Measurements from ENCODE around the gene NAALADL2. TPM values are rescaled to one million over a fixed set of nuclear protein-coding genes. Genes with fewer than 3 reads are reported as not detected.

NAALADL2 gene
- total and polyA plus RNA-seq, 2 donors (not counting 3 experiments of a cell fraction or from before 2014, with no cell fraction given): 1.1 to 4.0 TPM

- Histone ChIP-seq H3K9me1 (replicated peaks; ENCODE audit: control insufficient read depth, extremely low read depth, insufficient read depth, low read length) (no peaks in the 10 kb centered on the region), H3K9me3 (replicated peaks; ENCODE audit: control insufficient read depth, insufficient read depth, low read length) (no peaks in the 10 kb centered on the region), H3K27ac (ENCODE audit: insufficient read depth, low read depth, low read length) (no peak overlapping the region), H3K36me3 (ENCODE audit: control insufficient read depth in 2 of 2, extremely low read depth in 1 of 2, insufficient read depth in 2 of 2, low read length in 2 of 2) (no peaks in the 10 kb centered on the region), H3K9ac (replicated peaks; ENCODE audit: extremely low read depth, insufficient read depth, low read length) (no peak overlapping the region), H3K4me1 (ENCODE audit: control insufficient read depth, extremely low read depth, insufficient read depth, low read length) (no peaks in the 10 kb centered on the region), H3K27me3 (ENCODE audit: control insufficient read depth in 2 of 2, insufficient read depth in 2 of 2, low read length in 2 of 2) (no peaks in the 10 kb centered on the region), H3K79me2 (ENCODE audit: control insufficient read depth, insufficient read depth, low read length) (no peaks in the 10 kb centered on the region), H3K4me3 (replicated peaks in 1 of 3; ENCODE audit: insufficient read depth in 1 of 3, low read depth in 1 of 3, low read length in 3 of 3) (no peak overlapping the region), H3K4me2 (ENCODE audit: insufficient read depth, low read length) (no peak overlapping the region), H2AFZ (ENCODE audit: low read depth, low read length) (no peak overlapping the region), H4K20me1 (replicated peaks; ENCODE audit: control insufficient read depth, extremely low read depth, insufficient read depth, low read length) (no peaks in the 10 kb centered on the region)
- DNase-seq (ENCODE audit: low read depth, low spot score): no peak
- no TSS peak for BruUV-seq (replicated peaks)
- FAIRE-seq: no peak
- TF ChIP-seq POLR2AphosphoS5 (IDR thresholded peaks at IDR 0.05; ENCODE audit: insufficient read depth, low read depth, low read length): no peak
- dilution Hi-C loops (cut with MboI; ENCODE audit: extremely low pct_ligation_motif_present, low sequenced_read_pairs) (no loop called here), intact Hi-C loops (cut with micrococcal nuclease) (no loop called here)
- ChIA-PET POLR2A (no interaction called here), CTCF (no interaction called here)
These were observed 146.1 kb downstream of the NAALADL2 start for GRCh38 chr3:175005193-175005592.

DNA sequence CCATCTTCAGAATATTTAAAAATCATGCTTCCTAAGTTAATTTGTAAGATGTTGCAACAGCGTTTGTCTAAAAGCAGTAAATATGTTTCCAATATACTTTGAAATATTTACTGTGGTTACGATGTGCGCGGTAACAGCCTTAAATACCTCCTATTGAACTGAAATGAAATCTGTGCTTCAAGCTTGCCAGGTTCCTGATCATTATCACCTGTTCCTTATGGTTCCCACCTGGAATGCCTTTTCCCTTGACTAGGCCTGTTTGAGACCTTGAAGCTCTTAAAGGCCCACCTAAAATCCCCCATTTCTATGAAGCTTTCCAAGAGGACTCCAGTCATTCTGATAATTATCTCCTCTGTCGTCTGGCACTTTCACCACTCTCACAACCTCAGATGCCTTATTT lies 146.7 kb downstream of the NAALADL2 start:
- intact Hi-C loops (cut with micrococcal nuclease): no loop called here
- DNase-seq (ENCODE audit: low read depth, low spot score): no peak
- Histone ChIP-seq H3K36me3 (ENCODE audit: control insufficient read depth in 2 of 2, extremely low read depth in 1 of 2, insufficient read depth in 2 of 2, low read length in 2 of 2) (no peaks in the 10 kb centered on the region), H3K9ac (replicated peaks; ENCODE audit: extremely low read depth, insufficient read depth, low read length) (no peak overlapping the region), H3K4me2 (ENCODE audit: insufficient read depth, low read length) (no peak overlapping the region), H3K27me3 (ENCODE audit: control insufficient read depth in 2 of 2, insufficient read depth in 2 of 2, low read length in 2 of 2) (no peaks in the 10 kb centered on the region), H3K9me1 (replicated peaks; ENCODE audit: control insufficient read depth, extremely low read depth, insufficient read depth, low read length) (no peaks in the 10 kb centered on the region), H3K4me3 (replicated peaks in 1 of 3; ENCODE audit: insufficient read depth in 1 of 3, low read depth in 1 of 3, low read length in 3 of 3) (no peak overlapping the region), H4K20me1 (replicated peaks; ENCODE audit: control insufficient read depth, extremely low read depth, insufficient read depth, low read length) (no peaks in the 10 kb centered on the region), H2AFZ (ENCODE audit: low read depth, low read length) (no peak overlapping the region), H3K27ac (ENCODE audit: insufficient read depth, low read depth, low read length) (no peak overlapping the region), H3K4me1 (ENCODE audit: control insufficient read depth, extremely low read depth, insufficient read depth, low read length) (no peaks in the 10 kb centered on the region), H3K9me3 (replicated peaks; ENCODE audit: control insufficient read depth, insufficient read depth, low read length) (no peaks in the 10 kb centered on the region), H3K79me2 (ENCODE audit: control insufficient read depth, insufficient read depth, low read length) (no peaks in the 10 kb centered on the region)
- no peak for FAIRE-seq
- CTCF ChIA-PET: interaction anchor here (1.7 kb wide), 1 partner anchor 10 kb away, joined by 4 read pairs; no protein-coding TSS in a partner anchor
- POLR2A ChIA-PET: no interaction called here
- dilution Hi-C loops (cut with MboI; ENCODE audit: extremely low pct_ligation_motif_present, low sequenced_read_pairs): no loop called here
- TF ChIP-seq MYC (IDR thresholded peaks at IDR 0.05; ENCODE audit: low read depth, low read length) (no peak), JUN (IDR thresholded peaks at IDR 0.05; ENCODE audit: borderline replicate concordance, insufficient read depth, insufficient read length, low read depth) (no peak), POLR2A (IDR thresholded peaks at IDR 0.05; ENCODE audit: low read depth, low read length) (no peak), GATA2 (IDR thresholded peaks at IDR 0.05; ENCODE audit: insufficient read depth, insufficient read length, low read depth, low read length) (no peak), FOS (IDR thresholded peaks at IDR 0.05; ENCODE audit: borderline replicate concordance, insufficient read depth, low read length) (no peak), MAX (IDR thresholded peaks at IDR 0.05; ENCODE audit: insufficient read depth, insufficient read length) (no peak), POLR2AphosphoS5 (IDR thresholded peaks at IDR 0.05; ENCODE audit: insufficient read depth, low read depth, low read length) (no peak), EZH2 (IDR thresholded peaks at IDR 0.05; ENCODE audit: borderline replicate concordance, low read depth, low read length, severe bottlenecking) (no peak)
- TF ChIP-seq, protein P1, sequence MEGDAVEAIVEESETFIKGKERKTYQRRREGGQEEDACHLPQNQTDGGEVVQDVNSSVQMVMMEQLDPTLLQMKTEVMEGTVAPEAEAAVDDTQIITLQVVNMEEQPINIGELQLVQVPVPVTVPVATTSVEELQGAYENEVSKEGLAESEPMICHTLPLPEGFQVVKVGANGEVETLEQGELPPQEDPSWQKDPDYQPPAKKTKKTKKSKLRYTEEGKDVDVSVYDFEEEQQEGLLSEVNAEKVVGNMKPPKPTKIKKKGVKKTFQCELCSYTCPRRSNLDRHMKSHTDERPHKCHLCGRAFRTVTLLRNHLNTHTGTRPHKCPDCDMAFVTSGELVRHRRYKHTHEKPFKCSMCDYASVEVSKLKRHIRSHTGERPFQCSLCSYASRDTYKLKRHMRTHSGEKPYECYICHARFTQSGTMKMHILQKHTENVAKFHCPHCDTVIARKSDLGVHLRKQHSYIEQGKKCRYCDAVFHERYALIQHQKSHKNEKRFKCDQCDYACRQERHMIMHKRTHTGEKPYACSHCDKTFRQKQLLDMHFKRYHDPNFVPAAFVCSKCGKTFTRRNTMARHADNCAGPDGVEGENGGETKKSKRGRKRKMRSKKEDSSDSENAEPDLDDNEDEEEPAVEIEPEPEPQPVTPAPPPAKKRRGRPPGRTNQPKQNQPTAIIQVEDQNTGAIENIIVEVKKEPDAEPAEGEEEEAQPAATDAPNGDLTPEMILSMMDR (IDR thresholded peaks at IDR 0.05; ENCODE audit: extremely low read depth in 1 of 2, insufficient read depth in 1 of 2, low read depth in 1 of 2, low read length in 2 of 2): no peak
- BruUV-seq (replicated peaks): no TSS peak

Data from endothelial cell of umbilical vein (primary cell).